IMR-90 (cell line): ENCODE results near the gene RYR3.

Source experiments
- CEBPB ChIP-seq: IDR thresholded peaks from 2 replicates; pipeline ENCODE4 v1.6.1; 2012; ENCODE audit warnings: low read depth, low read length, improper control_type of control experiment
- CHD1 ChIP-seq: IDR thresholded peaks from 2 replicates; pipeline ENCODE4 v1.6.1; 2012; ENCODE audit warnings: low read depth, low read length, improper control_type of control experiment
- FOS ChIP-seq: fragments of 150-350 bp; IDR thresholded peaks from 2 replicates; pipeline ENCODE4 v1.6.1; 2016; ENCODE audit warnings: low read depth, low read length
- MAZ ChIP-seq: IDR thresholded peaks from 2 replicates; pipeline ENCODE4 v1.6.1; 2012; ENCODE audit warnings: low read depth, mild to moderate bottlenecking, low read length, improper control_type of control experiment, moderate library complexity, borderline replicate concordance
- MXI1 ChIP-seq: IDR thresholded peaks from 2 replicates; pipeline ENCODE4 v1.6.1; 2012; ENCODE audit warnings: low read depth, mild to moderate bottlenecking, low read length, moderate library complexity, borderline replicate concordance
- NFE2L2 ChIP-seq: fragments of 150-350 bp; IDR thresholded peaks from 2 replicates; pipeline ENCODE4 v1.6.1; 2016; ENCODE audit warnings: low read depth, mild to moderate bottlenecking, low read length
- POLR2A ChIP-seq: IDR thresholded peaks from 2 replicates; pipeline ENCODE4 v1.6.1; 2012; ENCODE audit warnings: mild to moderate bottlenecking, low read depth, low read length
- RAD21 ChIP-seq: IDR thresholded peaks from 2 replicates; pipeline ENCODE4 v1.6.1; 2012; ENCODE audit warnings: low read length, improper control_type of control experiment
- RCOR1 ChIP-seq: IDR thresholded peaks from 2 replicates; pipeline ENCODE4 v1.6.1; 2012; ENCODE audit warnings: mild to moderate bottlenecking, low read length, improper control_type of control experiment; ENCODE audit not compliant: insufficient replicate concordance
- RFX5 ChIP-seq: IDR thresholded peaks from 2 replicates; pipeline ENCODE4 v1.8.0; 2012; ENCODE audit warnings: low read depth, mild to moderate bottlenecking, low read length, moderate library complexity
- SMC3 ChIP-seq: fragments of 150-350 bp; IDR thresholded peaks from 2 replicates; pipeline ENCODE4 v1.6.1; 2016; ENCODE audit warnings: low read depth, mild to moderate bottlenecking, antibody characterized with exemption, low read length, moderate library complexity
- TF ChIP-seq, protein P1 (sequence below): conservative IDR thresholded peaks from 2 replicates; pipeline ENCODE4 v1.5.1; 2012; ENCODE audit warnings: mild to moderate bottlenecking, low read depth, low read length, improper control_type of control experiment
- TF ChIP-seq, protein P2 (sequence below): fragments of 150-350 bp; IDR thresholded peaks from 2 replicates; pipeline ENCODE4 v1.6.1; 2016; ENCODE audit warnings: low read depth, mild to moderate bottlenecking, low read length, moderate library complexity, borderline replicate concordance
- TF ChIP-seq, protein P3 (sequence below): fragments of 150-350 bp; IDR thresholded peaks from 2 replicates; pipeline ENCODE4 v1.6.1; 2017; ENCODE audit warnings: mild to moderate bottlenecking, antibody characterized with exemption, low read length, low read depth

GRCh38 chr15:33354411-33354810 lies 43.6 kb downstream of the RYR3 start:
- TF ChIP-seq, protein P1, sequence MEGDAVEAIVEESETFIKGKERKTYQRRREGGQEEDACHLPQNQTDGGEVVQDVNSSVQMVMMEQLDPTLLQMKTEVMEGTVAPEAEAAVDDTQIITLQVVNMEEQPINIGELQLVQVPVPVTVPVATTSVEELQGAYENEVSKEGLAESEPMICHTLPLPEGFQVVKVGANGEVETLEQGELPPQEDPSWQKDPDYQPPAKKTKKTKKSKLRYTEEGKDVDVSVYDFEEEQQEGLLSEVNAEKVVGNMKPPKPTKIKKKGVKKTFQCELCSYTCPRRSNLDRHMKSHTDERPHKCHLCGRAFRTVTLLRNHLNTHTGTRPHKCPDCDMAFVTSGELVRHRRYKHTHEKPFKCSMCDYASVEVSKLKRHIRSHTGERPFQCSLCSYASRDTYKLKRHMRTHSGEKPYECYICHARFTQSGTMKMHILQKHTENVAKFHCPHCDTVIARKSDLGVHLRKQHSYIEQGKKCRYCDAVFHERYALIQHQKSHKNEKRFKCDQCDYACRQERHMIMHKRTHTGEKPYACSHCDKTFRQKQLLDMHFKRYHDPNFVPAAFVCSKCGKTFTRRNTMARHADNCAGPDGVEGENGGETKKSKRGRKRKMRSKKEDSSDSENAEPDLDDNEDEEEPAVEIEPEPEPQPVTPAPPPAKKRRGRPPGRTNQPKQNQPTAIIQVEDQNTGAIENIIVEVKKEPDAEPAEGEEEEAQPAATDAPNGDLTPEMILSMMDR, result no peak
- no peak for TF ChIP-seq SMC3
- TF ChIP-seq, protein P2, sequence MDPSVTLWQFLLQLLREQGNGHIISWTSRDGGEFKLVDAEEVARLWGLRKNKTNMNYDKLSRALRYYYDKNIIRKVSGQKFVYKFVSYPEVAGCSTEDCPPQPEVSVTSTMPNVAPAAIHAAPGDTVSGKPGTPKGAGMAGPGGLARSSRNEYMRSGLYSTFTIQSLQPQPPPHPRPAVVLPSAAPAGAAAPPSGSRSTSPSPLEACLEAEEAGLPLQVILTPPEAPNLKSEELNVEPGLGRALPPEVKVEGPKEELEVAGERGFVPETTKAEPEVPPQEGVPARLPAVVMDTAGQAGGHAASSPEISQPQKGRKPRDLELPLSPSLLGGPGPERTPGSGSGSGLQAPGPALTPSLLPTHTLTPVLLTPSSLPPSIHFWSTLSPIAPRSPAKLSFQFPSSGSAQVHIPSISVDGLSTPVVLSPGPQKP, result no peak
- TF ChIP-seq, protein P3, sequence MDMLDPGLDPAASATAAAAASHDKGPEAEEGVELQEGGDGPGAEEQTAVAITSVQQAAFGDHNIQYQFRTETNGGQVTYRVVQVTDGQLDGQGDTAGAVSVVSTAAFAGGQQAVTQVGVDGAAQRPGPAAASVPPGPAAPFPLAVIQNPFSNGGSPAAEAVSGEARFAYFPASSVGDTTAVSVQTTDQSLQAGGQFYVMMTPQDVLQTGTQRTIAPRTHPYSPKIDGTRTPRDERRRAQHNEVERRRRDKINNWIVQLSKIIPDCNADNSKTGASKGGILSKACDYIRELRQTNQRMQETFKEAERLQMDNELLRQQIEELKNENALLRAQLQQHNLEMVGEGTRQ, result no peak
- no peak for TF ChIP-seq MXI1
- no peak for TF ChIP-seq FOS
- no peak for TF ChIP-seq POLR2A
- TF ChIP-seq RCOR1, result no peak
- TF ChIP-seq MAZ, result no peak
- no peak for TF ChIP-seq RAD21
- no peak for TF ChIP-seq CEBPB
- no peak for TF ChIP-seq RFX5
- no peak for TF ChIP-seq CHD1
- no peak for TF ChIP-seq NFE2L2
